Sigmoid colon (tissue), 7 donors: ENCODE measurements around the gene CHRNA1. TPM values are rescaled to one million over a fixed set of nuclear protein-coding genes. Genes with fewer than 3 reads are reported as not detected.

ENCODE experiments used
- DNase-seq: peaks from one replicate; pipeline ENCODE4 v3.0.0-alpha.2; 2019
- H3K27ac ChIP-seq, 4 donors: fragments of 200-600 bp; sonication (generic); one replicate each; pipeline ENCODE4 v1.5.1; 2016 to 2019; ENCODE audit warnings: mild to moderate bottlenecking in 1 of 4
- H3K27me3 ChIP-seq, 3 donors: fragments of 200-600 bp; sonication (generic); one replicate each; pipeline ENCODE4 v1.5.1; 2019; ENCODE audit warnings: mild to moderate bottlenecking in 1 of 3
- H3K36me3 ChIP-seq, 4 donors: fragments of 200-600 bp; sonication (generic); one replicate each; pipeline ENCODE4 v1.5.1; 2016 to 2019
- H3K4me1 ChIP-seq, 4 donors: fragments of 200-600 bp; sonication (generic); one replicate each; pipeline ENCODE4 v1.5.1; 2017 to 2019
- H3K4me3 ChIP-seq, 4 donors: fragments of 200-600 bp; sonication (generic); one replicate each; pipeline ENCODE4 v1.5.1; 2017 to 2019; ENCODE audit warnings: mild to moderate bottlenecking in 2 of 4, moderate library complexity in 1 of 4
- H3K9me3 ChIP-seq, 4 donors: fragments of 200-600 bp in 3 of 4; sonication (generic) in 3 of 4; one replicate each; pipeline versions ENCODE4 v1.5.1 to v1.6.1; 2013 to 2019
- EP300 ChIP-seq, 4 donors: sonication (generic); formaldehyde crosslinking; IDR thresholded peaks; one replicate each; pipeline ENCODE4 v1.6.1; 2017; ENCODE audit warnings: antibody characterized with exemption in 4 of 4
- POLR2A ChIP-seq, 2 donors: fragments of 450-650 bp; IDR thresholded peaks; one replicate each; pipeline ENCODE4 v1.6.1; 2016; ENCODE audit warnings: antibody characterized with exemption in 2 of 2, mild to moderate bottlenecking in 2 of 2, moderate library complexity in 2 of 2
- POLR2AphosphoS5 ChIP-seq, 4 donors: sonication (generic); formaldehyde crosslinking; IDR thresholded peaks; one replicate each; pipeline ENCODE4 v1.6.1; 2017; ENCODE audit warnings: antibody characterized with exemption in 4 of 4
- WGBS, 2 donors: extraction: QIAGEN DNeasy Blood & Tissue Kit; methylation state at CpG; one replicate each; pipeline ENCODE4 v1.1.7; 2013; 5-methylcytosine and 5-hydroxymethylcytosine counted together
- intact Hi-C: fragments of 100-400 bp; cut with DNase I; formaldehyde crosslinking; loops from one replicate; pipeline ENCODE4 v1.15.1; 2023
- polyA plus RNA-seq, 3 donors: library from polyadenylated mRNA; stranded (reverse); fragments of 200-250 nt; gene quantifications; one replicate each; pipeline ENCODE4 v1.2.3, GENCODE V29; 2013
- total RNA-seq, 4 donors: library from RNA; depleted of rRNA; stranded (reverse); fragments of >200 nt; gene quantifications; one replicate each; pipeline ENCODE4 v1.1.0, GENCODE V29; 2016
- TF ChIP-seq, protein P1 (sequence below), 4 experiments: fragments of 450-650 bp in 3 of 4; fragments of 200-600 bp in 1 of 4; IDR thresholded peaks; one replicate each; pipeline ENCODE4 v1.5.1; 2016 to 2019; ENCODE audit warnings: antibody characterized with exemption in 4 of 4, mild to moderate bottlenecking in 3 of 4, moderate library complexity in 2 of 4
- donor health status: healthy with polysubstance abuse.
- donor health status: Bipolar disorder and iron deficiency.
- donor health status: healthy.

Gene CHRNA1
- total RNA-seq (not detected), polyA plus RNA-seq (1 to 10 TPM in 2 of 3 donors, under 1 TPM in 1; 0.32 to 2.1 (median 1.2) TPM)

GRCh38 chr2:174764280-174765255 is at the start of gene CHRNA1:
Gene CHRNA1, minus strand, starts transcription at chr2:174764472. Its CDS starts 78 bp downstream, at chr2:174764394.
- TF ChIP-seq, protein P1, sequence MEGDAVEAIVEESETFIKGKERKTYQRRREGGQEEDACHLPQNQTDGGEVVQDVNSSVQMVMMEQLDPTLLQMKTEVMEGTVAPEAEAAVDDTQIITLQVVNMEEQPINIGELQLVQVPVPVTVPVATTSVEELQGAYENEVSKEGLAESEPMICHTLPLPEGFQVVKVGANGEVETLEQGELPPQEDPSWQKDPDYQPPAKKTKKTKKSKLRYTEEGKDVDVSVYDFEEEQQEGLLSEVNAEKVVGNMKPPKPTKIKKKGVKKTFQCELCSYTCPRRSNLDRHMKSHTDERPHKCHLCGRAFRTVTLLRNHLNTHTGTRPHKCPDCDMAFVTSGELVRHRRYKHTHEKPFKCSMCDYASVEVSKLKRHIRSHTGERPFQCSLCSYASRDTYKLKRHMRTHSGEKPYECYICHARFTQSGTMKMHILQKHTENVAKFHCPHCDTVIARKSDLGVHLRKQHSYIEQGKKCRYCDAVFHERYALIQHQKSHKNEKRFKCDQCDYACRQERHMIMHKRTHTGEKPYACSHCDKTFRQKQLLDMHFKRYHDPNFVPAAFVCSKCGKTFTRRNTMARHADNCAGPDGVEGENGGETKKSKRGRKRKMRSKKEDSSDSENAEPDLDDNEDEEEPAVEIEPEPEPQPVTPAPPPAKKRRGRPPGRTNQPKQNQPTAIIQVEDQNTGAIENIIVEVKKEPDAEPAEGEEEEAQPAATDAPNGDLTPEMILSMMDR (IDR thresholded peaks at IDR 0.05): no peak
- TF ChIP-seq POLR2AphosphoS5 (IDR thresholded peaks at IDR 0.05) (no peak), POLR2A (IDR thresholded peaks at IDR 0.05) (no peak), EP300 (IDR thresholded peaks at IDR 0.05) (no peak)
- intact Hi-C loops: no loop called here

GRCh38 chr2:174812037-174812436 is 47.8 kb upstream of the CHRNA1 start:
- Histone ChIP-seq H3K4me3 (no peak overlapping the region), H3K27ac (no peak overlapping the region), H3K4me1 (no peaks in the 10 kb centered on the region), H3K36me3 (peaks cover 0 to 19% (median 0%) of the 10 kb centered on the region in 4 donors), H3K9me3 (no peaks in the 10 kb centered on the region), H3K27me3 (no peaks in the 10 kb centered on the region)
- no peak for DNase-seq
- WGBS, 2 donors: 98 to 99% methylated on average over 7 of the region's 7 CpGs
- intact Hi-C loops: no loop called here
- TF ChIP-seq, protein P1 (IDR thresholded peaks at IDR 0.05): no peak

More at GRCh38 chr2:174764280-174765255, at the start of gene CHRNA1:
- no peak for DNase-seq
- Histone ChIP-seq H3K4me3 (no peak within 1 kb of the TSS), H3K27me3 (no peaks in the 10 kb centered on the region), H3K27ac (no peak within 1 kb of the TSS), H3K36me3 (no peaks in the 10 kb centered on the region), H3K9me3 (no peaks in the 10 kb centered on the region), H3K4me1 (no peaks in the 10 kb centered on the region)
- WGBS, 2 donors: 86 to 87% methylated on average over 13 of the region's 13 CpGs

- Histone ChIP-seq H3K4me3 (no peak overlapping the region), H3K27ac (peak overlapping the region in 1 of 4 donors; percentile 3), H3K4me1 (peaks cover 0 to 3% (median 0%) of the 10 kb centered on the region in 4 donors), H3K36me3 (peaks cover 0 to 26% (median 0%) of the 10 kb centered on the region in 4 donors), H3K9me3 (no peaks in the 10 kb centered on the region), H3K27me3 (no peaks in the 10 kb centered on the region)
- DNase-seq: no peak
- intact Hi-C loops: no loop called here
- no peak for TF ChIP-seq POLR2A (IDR thresholded peaks at IDR 0.05)
- TF ChIP-seq, protein P1 (IDR thresholded peaks at IDR 0.05): no peak
- TF ChIP-seq EP300 (IDR thresholded peaks at IDR 0.05): no peak
- TF ChIP-seq POLR2AphosphoS5 (IDR thresholded peaks at IDR 0.05): no peak
- WGBS, 2 donors: 74 to 85% methylated on average over 1 of the region's 1 CpG
Measured at GRCh38 chr2:174807931-174808330, 43.7 kb upstream of the CHRNA1 start.

DNA sequence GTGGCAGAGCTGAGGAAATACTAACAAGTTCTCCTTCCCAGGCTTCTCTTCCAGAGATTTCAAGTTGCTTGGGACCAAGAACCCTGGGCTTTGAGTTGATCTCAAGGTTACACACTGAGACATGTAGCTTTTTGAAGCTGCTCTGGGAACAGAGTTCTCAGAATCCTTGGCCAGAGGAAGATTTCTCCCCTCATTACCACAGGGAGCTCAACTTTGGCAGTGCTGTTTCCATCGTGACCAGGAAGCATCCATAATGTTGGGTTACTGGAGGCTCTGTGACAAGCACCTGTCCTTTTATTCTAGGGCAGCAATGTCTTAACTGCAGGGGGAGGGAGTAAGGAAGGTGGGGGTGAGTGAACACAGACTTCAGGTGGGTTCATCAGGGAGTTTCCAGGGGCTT is 41.5 kb upstream of the CHRNA1 start:
- Histone ChIP-seq H3K4me1 (peaks cover 0 to 3% (median 0%) of the 10 kb centered on the region in 4 donors), H3K4me3 (no peak overlapping the region), H3K27me3 (no peaks in the 10 kb centered on the region), H3K36me3 (peaks cover 0 to 15% (median 0%) of the 10 kb centered on the region in 4 donors), H3K9me3 (no peaks in the 10 kb centered on the region), H3K27ac (no peak overlapping the region)
- DNase-seq: no peak
- 66 to 91% methylated on average over 1 of the region's 1 CpG for WGBS, 2 donors
- TF ChIP-seq POLR2AphosphoS5 (IDR thresholded peaks at IDR 0.05) (no peak), EP300 (IDR thresholded peaks at IDR 0.05) (no peak), POLR2A (IDR thresholded peaks at IDR 0.05) (no peak)
- TF ChIP-seq, protein P1 (IDR thresholded peaks at IDR 0.05): no peak
- intact Hi-C loops: no loop called here
